ENCODE results near the gene CARD6.

Gene CARD6

DNA sequence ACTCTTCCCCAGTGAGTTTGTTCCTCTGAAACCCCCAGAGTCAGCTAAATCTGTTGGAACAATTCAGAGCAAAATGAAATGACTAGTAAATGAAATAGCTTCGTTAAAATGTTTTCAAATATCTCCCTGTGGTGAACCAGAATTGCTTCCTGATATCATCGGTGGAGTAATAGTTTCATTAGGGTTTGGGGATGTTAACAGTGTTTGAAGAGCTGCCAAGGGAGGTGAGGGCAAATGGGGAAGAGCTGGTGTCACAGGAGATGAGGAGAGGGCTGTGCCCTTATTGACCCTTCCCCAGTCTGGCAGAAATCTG, 63.8 kb downstream of the CARD6 start:
- no peak for DNase-seq
- H3K4me3 ChIP-seq (ENCODE audit: low read depth, low read length), result no peak overlapping the region
- H3K27ac ChIP-seq, result no peak overlapping the region
- in situ Hi-C loops (cut with HindIII; ENCODE audit: low pct_ligation_motif_present, low sequenced_read_pairs), result no loop called here
- H3K27me3 ChIP-seq (replicated peaks), result no peaks in the 10 kb centered on the region
- TF ChIP-seq, protein P1, sequence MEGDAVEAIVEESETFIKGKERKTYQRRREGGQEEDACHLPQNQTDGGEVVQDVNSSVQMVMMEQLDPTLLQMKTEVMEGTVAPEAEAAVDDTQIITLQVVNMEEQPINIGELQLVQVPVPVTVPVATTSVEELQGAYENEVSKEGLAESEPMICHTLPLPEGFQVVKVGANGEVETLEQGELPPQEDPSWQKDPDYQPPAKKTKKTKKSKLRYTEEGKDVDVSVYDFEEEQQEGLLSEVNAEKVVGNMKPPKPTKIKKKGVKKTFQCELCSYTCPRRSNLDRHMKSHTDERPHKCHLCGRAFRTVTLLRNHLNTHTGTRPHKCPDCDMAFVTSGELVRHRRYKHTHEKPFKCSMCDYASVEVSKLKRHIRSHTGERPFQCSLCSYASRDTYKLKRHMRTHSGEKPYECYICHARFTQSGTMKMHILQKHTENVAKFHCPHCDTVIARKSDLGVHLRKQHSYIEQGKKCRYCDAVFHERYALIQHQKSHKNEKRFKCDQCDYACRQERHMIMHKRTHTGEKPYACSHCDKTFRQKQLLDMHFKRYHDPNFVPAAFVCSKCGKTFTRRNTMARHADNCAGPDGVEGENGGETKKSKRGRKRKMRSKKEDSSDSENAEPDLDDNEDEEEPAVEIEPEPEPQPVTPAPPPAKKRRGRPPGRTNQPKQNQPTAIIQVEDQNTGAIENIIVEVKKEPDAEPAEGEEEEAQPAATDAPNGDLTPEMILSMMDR (IDR thresholded peaks at IDR 0.05; ENCODE audit: low read depth, low read length, missing control alignments), result no peak
- no peaks in the 10 kb centered on the region for H3K36me3 ChIP-seq (replicated peaks)

DNA sequence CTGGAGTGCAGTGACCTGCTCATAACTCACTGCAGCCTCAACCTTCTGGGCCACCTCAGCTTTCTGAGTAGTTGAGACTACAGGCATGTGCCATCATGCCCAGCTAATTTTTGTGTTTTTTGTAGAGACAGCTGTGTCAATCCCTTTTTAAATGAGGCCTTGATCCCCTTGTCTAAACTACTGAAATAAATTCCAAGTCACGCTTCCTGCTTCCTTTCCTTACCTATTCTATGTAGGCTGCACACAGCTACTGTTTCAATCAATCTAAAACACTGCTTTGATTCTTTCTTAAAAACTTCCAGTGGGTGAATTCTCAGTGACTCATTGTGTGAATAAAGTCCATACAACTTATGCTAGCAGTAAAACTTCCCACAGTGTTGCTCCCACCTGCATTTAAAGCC, 65.2 kb downstream of the CARD6 start:
- H3K27me3 ChIP-seq (replicated peaks), result no peaks in the 10 kb centered on the region
- TF ChIP-seq, protein P1 (IDR thresholded peaks at IDR 0.05; ENCODE audit: low read depth, low read length, missing control alignments), result no peak
- in situ Hi-C loops (cut with HindIII; ENCODE audit: low pct_ligation_motif_present, low sequenced_read_pairs), result no loop called here
- no peak overlapping the region for H3K4me3 ChIP-seq (ENCODE audit: low read depth, low read length)
- H3K27ac ChIP-seq, result no peak overlapping the region
- no peak for DNase-seq
- H3K36me3 ChIP-seq (replicated peaks), result no peaks in the 10 kb centered on the region

GRCh38 chr5:40909264-40909663, 68.1 kb downstream of the CARD6 start, which contains the start of gene C7:
Gene C7 (plus strand): TSS chr5:40909497. CDS start chr5:40909611, 114 bp downstream.
- TF ChIP-seq, protein P1 (IDR thresholded peaks at IDR 0.05; ENCODE audit: low read depth, low read length, missing control alignments), result no peak
- H3K4me3 ChIP-seq (ENCODE audit: low read depth, low read length), result no peak within 1 kb of the TSS
- H3K27ac ChIP-seq, result no peak within 1 kb of the TSS
- DNase-seq, result no peak
- H3K36me3 ChIP-seq (replicated peaks), result no peaks in the 10 kb centered on the region
- no peaks in the 10 kb centered on the region for H3K27me3 ChIP-seq (replicated peaks)
- in situ Hi-C loops (cut with HindIII; ENCODE audit: low pct_ligation_motif_present, low sequenced_read_pairs), result no loop called here

- no peaks in the 10 kb centered on the region for H3K27me3 ChIP-seq (replicated peaks)
- in situ Hi-C loops (cut with HindIII; ENCODE audit: low pct_ligation_motif_present, low sequenced_read_pairs), result no loop called here
- no peak overlapping the region for H3K4me3 ChIP-seq (ENCODE audit: low read depth, low read length)
- TF ChIP-seq, protein P1 (IDR thresholded peaks at IDR 0.05; ENCODE audit: low read depth, low read length, missing control alignments), result no peak
- no peak overlapping the region for H3K27ac ChIP-seq
- no peaks in the 10 kb centered on the region for H3K36me3 ChIP-seq (replicated peaks)
- no peak for DNase-seq
Measured at GRCh38 chr5:40909723-40910122, 68.6 kb downstream of the CARD6 start.
